HUDEP-2 (cell line): Measurements from ENCODE around the gene ZMYND8.
"Not testable (repeated sequence)": the region's sequence is repeated elsewhere in the genome, so short reads cannot be mapped to it uniquely, and the experiment has no call there.

Source experiments
- DNase-seq, 76 experiments: peaks; one replicate each; lab custom pipeline; 2025; ENCODE audit not compliant: unreplicated experiment in 76 of 76; lab: John Stamatoyannopoulos, UW

Gene ZMYND8

GRCh38 chr20:47356526-47357295, at the start of gene ZMYND8:
ZMYND8 (minus strand) TSS chr20:47356699; CDS start chr20:47356670, 29 bp downstream.
- DNase-seq, result peak; percentile 33 to 99 (median 92)

GRCh38 chr20:47405775-47406325, 49.4 kb upstream of the ZMYND8 start:
- no peak for DNase-seq

- DNase-seq, result peak in 7 of 76 experiments; percentile 1 to 21 (median 8)
Measured at GRCh38 chr20:47400685-47401084, 44.2 kb upstream of the ZMYND8 start.

DNA sequence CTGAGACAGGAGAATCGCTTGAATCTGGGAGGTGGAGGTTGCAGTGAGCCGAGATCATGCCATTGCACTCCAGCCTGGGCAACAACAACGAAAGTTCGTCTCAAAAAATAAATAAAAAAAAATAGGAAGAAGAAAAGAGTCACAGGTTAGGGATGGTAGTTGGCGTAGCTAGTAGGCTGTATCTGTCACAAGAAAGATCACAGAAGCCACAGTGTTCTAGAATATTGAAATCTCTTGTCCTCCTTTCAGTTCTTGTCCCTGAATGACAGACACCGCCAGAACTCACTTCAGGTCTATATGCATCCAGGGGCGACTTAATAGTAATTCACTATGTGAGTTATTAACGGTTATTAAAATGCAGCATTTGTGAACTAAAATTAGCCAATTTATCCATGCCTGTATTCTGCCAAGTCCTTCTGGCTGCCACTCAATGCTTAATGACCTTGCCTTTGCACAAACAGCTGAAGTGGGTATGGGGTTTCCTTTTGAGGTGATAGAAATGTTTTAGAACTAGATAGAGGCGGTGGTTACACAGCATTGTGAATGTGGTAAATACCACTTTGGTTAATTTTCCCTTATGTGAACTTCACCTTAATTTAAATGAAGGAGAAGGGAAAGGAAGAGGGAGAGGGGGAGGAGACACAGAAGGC, 41.3 kb upstream of the ZMYND8 start:
- DNase-seq, result no peak

- no peak for DNase-seq
Measured at GRCh38 chr20:47396762-47397476, 40.4 kb upstream of the ZMYND8 start.

- not testable (repeated sequence) for DNase-seq
Measured at GRCh38 chr20:47393796-47394514, 37.5 kb upstream of the ZMYND8 start.

DNA sequence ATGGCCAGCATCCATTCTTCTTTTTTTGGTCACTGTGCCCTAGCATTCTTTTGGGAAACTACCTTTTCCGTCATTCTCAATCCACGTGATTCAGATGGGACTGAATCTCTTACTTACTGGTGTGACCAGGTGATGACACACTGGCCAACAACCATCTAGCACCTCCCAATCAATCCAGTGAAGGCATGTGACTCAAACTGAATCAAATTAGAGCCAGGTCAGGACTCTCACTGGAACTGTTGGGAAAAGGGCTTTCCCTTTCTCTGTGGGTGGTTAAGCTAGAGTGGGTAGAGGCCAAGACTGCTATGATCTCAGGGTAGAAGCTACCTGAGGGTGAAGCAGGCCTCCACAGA, 36.2 kb upstream of the ZMYND8 start:
- no peak for DNase-seq

DNA sequence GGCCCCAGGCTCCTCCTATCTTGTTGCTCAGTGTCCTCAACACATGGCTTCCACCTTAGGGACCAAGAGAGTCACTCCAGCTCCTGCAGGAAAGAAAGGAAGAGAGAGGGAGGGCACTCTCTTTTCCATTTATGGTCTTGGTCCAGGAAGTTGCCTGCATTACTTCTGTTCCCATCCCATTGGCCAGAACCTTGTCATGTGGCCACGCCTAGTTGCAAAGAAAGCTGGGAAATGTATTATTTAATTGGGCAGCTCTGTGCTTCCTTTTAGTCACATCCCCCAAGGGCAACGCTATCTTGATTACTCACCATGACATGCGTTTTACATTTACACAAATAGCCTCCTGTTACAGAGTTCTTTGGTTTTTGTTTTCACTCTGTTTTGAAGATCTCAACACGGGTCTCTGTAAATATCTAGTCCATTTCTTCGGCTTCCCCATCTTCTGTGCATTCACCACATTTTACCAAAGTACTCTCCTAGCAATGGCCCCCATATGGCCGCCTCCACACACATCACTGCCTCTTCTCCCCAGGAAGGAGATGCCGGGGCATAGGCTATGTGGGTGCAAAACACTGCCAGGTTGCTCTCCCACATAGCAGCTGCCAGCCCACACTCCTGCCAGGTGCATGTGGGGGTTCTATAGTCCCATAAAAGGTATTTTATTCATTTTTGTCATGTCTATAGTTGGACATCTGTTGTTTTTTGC, 35.7 kb upstream of the ZMYND8 start:
- peak in 45 of 76 experiments; percentile 6 to 70 (median 26) for DNase-seq

- DNase-seq, result no peak
Measured at GRCh38 chr20:47391276-47392010, 34.9 kb upstream of the ZMYND8 start.

- no peak for DNase-seq
Measured at GRCh38 chr20:47389867-47390347, 33.4 kb upstream of the ZMYND8 start.

- not testable (repeated sequence) for DNase-seq
Measured at GRCh38 chr20:47385968-47386367, 29.5 kb upstream of the ZMYND8 start.

- DNase-seq, result no peak
Measured at GRCh38 chr20:47382746-47383415, 26.4 kb upstream of the ZMYND8 start.

DNA sequence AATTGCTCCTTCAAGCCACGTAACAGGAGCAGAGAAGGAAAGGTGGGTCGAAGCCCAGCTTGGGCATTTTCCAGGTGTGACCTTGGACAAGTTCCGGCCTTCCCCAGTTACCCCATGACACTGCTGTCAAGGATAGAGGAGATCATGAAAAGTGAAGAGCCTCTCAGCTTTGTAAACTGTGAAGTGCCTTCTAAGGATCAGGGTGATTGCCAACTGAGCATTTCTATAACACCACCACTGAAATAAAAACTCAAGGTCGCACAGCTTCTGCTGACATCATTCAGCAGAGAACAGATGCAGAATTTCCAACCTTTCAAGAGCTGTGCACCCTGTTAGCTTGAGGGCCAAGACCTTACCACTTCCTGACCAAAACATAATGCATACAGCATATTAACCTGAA, 24.0 kb upstream of the ZMYND8 start:
- DNase-seq, result no peak

GRCh38 chr20:47379433-47380150, 23.1 kb upstream of the ZMYND8 start:
- DNase-seq, result no peak

DNA sequence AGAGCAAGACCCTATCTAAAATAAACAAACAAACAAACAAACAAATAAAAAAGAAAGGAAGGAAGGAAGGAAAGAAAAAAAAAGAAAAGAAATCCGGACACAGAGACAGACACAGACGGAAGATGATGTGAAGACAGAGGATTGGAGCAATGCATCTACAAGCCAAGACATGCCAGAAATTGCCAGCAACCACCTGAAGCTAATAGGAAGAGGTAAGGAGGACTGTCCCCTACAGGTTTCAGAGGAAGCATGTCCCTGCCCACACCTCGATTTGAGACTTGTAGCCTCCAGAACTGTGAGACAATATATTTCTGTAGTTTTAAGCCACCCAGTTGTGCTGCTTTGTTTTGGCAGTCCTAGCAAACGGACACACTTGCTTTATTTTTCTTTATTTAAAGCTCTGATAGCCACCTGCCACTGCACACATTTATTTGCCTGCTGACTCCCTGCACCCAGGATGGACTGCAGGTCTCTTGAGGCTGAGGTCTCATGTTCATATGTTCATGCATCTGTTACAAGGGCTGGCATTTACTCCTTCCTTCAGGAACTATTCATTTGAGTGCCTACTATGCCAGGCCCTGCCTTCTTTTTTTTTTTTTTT, 20.7 kb upstream of the ZMYND8 start:
- DNase-seq, result no peak

DNA sequence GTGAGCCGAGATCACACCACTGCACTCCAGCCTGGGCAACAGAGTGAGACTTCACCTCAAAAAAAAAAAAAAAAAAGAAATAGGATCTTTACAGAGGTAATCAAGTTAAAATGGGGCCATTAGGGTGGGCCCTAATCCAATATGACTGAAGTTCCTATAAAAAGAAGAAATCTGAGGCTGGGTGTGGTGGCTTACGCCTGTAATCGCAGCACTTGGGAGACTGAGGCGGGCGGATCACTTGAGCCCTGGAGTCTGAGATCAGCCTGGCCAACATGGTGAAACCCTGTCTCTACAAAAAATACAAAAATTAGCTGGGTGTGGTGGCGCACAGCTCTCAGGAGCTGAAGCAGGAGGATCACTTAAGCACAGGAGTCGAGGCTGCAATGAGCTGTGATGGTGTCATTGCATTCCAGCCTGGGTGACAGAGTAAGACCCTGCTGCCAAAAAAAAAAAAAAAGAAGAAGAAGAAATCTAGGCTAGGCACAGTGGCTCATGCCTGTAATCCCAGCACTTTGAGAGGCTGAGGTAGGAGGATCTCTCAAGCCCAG, 19.7 kb upstream of the ZMYND8 start:
- not testable (repeated sequence) for DNase-seq

DNA sequence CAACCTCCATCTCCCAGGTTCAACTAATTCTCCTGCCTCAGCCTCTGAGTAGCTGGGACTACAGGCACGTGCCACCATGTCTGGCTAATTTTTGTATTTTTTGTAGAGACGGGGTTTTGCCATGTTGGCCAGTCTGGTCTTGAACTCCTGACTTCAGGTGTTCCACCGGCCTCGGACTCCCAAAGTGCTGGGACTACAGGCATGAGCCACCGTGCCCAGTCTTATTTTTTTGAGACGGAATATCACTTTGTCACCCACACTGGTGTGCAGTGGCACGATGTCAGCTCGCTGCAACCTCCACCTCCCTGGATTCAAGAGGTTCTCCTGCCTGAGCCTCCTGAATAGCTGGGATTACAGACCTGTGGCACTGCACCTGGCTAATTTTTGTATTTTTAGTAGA, 17.6 kb upstream of the ZMYND8 start:
- DNase-seq, result not testable (repeated sequence)
